Kidney (tissue), 14 donors: Measurements from ENCODE around the gene FBXW12. TPM values are rescaled to one million over a fixed set of nuclear protein-coding genes. Genes with fewer than 3 reads are reported as not detected.

Experiments used
- DNase-seq, 5 donors: peaks; one replicate each; pipeline ENCODE4 v3.0.0-alpha.2; 2013 to 2020
- FAIRE-seq: peaks from 2 replicates; lab custom pipeline; 2012; peaks lifted over from hg19 to GRCh38; lab: Jason Lieb, UNC
- H3K27ac ChIP-seq, 2 donors: one replicate each; pipeline ENCODE4 v1.7.0; 2013; ENCODE audit warnings: low read depth in 2 of 2, low read length in 2 of 2, inconsistent platforms in 1 of 2
- H3K27me3 ChIP-seq: one replicate; pipeline ENCODE4 v1.7.1; 2013; ENCODE audit warnings: low read length, inconsistent platforms; ENCODE audit not compliant: control insufficient read depth, insufficient read depth
- H3K36me3 ChIP-seq, 3 donors: one replicate each; pipeline versions ENCODE4 v1.7.0 to v1.7.1; 2013; ENCODE audit warnings: low read length in 3 of 3, control low read depth in 1 of 3, inconsistent platforms in 1 of 3; ENCODE audit not compliant: insufficient read depth in 3 of 3, control insufficient read depth in 2 of 3
- H3K4me1 ChIP-seq, 3 donors: one replicate each; pipeline versions ENCODE4 v1.7.0 to v1.7.1; 2013; ENCODE audit warnings: low read length in 3 of 3, inconsistent platforms in 1 of 3, low read depth in 1 of 3; ENCODE audit not compliant: control insufficient read depth in 2 of 3, insufficient read depth in 2 of 3
- H3K4me3 ChIP-seq, 3 donors: one replicate each; pipeline versions ENCODE4 v1.7.0 to v1.8.1; 2013; ENCODE audit warnings: low read length in 3 of 3, control low read depth in 1 of 3, inconsistent platforms in 1 of 3
- H3K9ac ChIP-seq, 3 donors: one replicate each; pipeline versions ENCODE4 v1.7.0 to v1.7.1; 2013; ENCODE audit warnings: low read length in 3 of 3, control low read depth in 1 of 3, inconsistent platforms in 1 of 3
- H3K9me3 ChIP-seq, 3 donors: one replicate each; pipeline versions ENCODE4 v1.7.0 to v1.7.1; 2013; ENCODE audit warnings: low read length in 3 of 3, control low read depth in 1 of 3, inconsistent platforms in 1 of 3; ENCODE audit not compliant: control insufficient read depth in 2 of 3, insufficient read depth in 1 of 3
- intact Hi-C: fragments of 100-400 bp; cut with DNase I; formaldehyde crosslinking; loops from one replicate; pipeline ENCODE4 v1.11.1; 2022
- polyA plus RNA-seq: library from polyadenylated mRNA; stranded (reverse); fragments of 350-450 nt; fragmentation: Illumina TruSeq; extraction: RNeasy Lipid Tissue Mini Kit (QIAGEN cat#74804); gene quantifications from one replicate; pipeline ENCODE4 v1.2.3, GENCODE V29; 2014; ENCODE audit warnings: low read depth, low replicate concordance; ENCODE audit not compliant: insufficient read depth
- total RNA-seq: library from RNA; stranded (reverse); fragmentation: NEBNext Ultra II Directional; extraction: Animal tissue kit (Norgen Biotek cat#: 25700); gene quantifications from one replicate; pipeline ENCODE4 v1.2.1, GENCODE V29; 2021
- TF ChIP-seq, protein P1 (sequence below): IDR thresholded peaks from 3 replicates; pipeline ENCODE4 v1.5.1; 2012; ENCODE audit warnings: mild to moderate bottlenecking, moderate library complexity, borderline replicate concordance; ENCODE audit not compliant: insufficient read depth; ENCODE audit errors: extremely low read depth
- donor health status: control.
- donor health status: control.
- donor health status: control.
- donor health status: control.
- donor health status: control.
- donor health status: DM: yes; HTN: yes; CAD: no.
- donor health status: Normal renal cell carcinoma (clear cell type).

The FBXW12 gene
- total and polyA plus RNA-seq, 2 donors from 2014 or later = not detected

GRCh38 chr3:48435223-48435595, 63.2 kb downstream of the FBXW12 start:
- intact Hi-C loops = loop anchor here (5.0 to 10.0 kb wide), 2 partner anchors 33 to 160 kb away; no protein-coding TSS in a partner anchor
- TF ChIP-seq, protein P1, sequence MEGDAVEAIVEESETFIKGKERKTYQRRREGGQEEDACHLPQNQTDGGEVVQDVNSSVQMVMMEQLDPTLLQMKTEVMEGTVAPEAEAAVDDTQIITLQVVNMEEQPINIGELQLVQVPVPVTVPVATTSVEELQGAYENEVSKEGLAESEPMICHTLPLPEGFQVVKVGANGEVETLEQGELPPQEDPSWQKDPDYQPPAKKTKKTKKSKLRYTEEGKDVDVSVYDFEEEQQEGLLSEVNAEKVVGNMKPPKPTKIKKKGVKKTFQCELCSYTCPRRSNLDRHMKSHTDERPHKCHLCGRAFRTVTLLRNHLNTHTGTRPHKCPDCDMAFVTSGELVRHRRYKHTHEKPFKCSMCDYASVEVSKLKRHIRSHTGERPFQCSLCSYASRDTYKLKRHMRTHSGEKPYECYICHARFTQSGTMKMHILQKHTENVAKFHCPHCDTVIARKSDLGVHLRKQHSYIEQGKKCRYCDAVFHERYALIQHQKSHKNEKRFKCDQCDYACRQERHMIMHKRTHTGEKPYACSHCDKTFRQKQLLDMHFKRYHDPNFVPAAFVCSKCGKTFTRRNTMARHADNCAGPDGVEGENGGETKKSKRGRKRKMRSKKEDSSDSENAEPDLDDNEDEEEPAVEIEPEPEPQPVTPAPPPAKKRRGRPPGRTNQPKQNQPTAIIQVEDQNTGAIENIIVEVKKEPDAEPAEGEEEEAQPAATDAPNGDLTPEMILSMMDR = no peak
- DNase-seq = no peak
- no peaks in the 10 kb centered on the region for H3K27me3 ChIP-seq
- no peak for FAIRE-seq
- H3K4me3 ChIP-seq = no peak overlapping the region
- peak overlapping the region in 1 of 3 donors; percentile 63 for H3K9ac ChIP-seq
- peak overlapping the region; percentile 20 to 84 for H3K27ac ChIP-seq
- H3K9me3 ChIP-seq = no peaks in the 10 kb centered on the region
- H3K4me1 ChIP-seq = peaks cover 3 to 42% (median 37%) of the 10 kb centered on the region in 3 donors
- no peaks in the 10 kb centered on the region for H3K36me3 ChIP-seq

DNA sequence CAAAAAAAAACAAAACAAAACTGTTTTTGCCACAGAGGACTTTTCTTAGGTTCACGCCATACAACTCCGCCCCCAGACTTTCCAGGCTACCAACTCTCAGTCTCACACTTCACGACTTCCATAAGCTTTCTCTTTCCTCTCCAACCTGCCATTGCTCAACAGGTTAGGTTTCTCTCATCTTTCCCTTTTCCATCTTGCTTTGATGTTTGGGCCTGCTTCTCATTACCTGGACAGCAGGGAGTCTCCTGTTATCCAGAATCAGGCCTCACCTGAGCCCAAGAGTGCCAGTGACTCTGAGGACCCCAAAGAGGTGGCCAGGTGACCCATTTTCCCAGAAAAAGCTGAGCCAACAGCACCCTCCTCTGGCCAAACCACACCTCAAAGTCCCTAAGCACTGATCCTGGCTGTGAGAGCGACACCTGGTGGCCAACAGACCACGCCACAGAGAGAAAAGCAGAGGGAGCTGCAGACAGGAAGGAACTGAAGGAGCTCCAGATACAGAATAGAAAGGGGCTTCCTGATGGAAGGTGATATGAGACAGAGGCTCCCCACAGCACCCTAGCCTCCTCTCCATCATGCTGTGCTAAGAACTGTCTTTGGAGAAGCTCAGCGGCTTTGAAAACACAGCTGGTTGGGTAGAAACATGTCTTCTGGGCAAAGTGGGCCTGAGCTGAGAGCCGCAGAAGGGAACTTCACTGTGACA, 63.9 kb downstream of the FBXW12 start:
- H3K27me3 ChIP-seq = no peaks in the 10 kb centered on the region
- H3K9ac ChIP-seq = peak overlapping the region in 1 of 3 donors; percentile 63
- intact Hi-C loops = loop anchor here (5.0 to 10.0 kb wide), 2 partner anchors 34 to 161 kb away; no protein-coding TSS in a partner anchor
- FAIRE-seq = no peak
- no peaks in the 10 kb centered on the region for H3K9me3 ChIP-seq
- TF ChIP-seq, protein P1 = peak; percentile 100
- H3K4me3 ChIP-seq = no peak overlapping the region
- H3K36me3 ChIP-seq = no peaks in the 10 kb centered on the region
- H3K27ac ChIP-seq = peak overlapping the region in 1 of 2 donors; percentile 20
- peak; percentile 90 to 94 (median 91) for DNase-seq
- H3K4me1 ChIP-seq = peaks cover 3 to 35% (median 34%) of the 10 kb centered on the region in 3 donors

GRCh38 chr3:48436477-48436787, 64.4 kb downstream of the FBXW12 start:
- Histone ChIP-seq H3K4me3 (no peak overlapping the region), H3K27ac (no peak overlapping the region), H3K4me1 (peaks cover 3 to 32% (median 32%) of the 10 kb centered on the region in 3 donors), H3K9ac (no peak overlapping the region), H3K27me3 (no peaks in the 10 kb centered on the region), H3K36me3 (peaks cover 0 to under 1% (median 0%) of the 10 kb centered on the region in 3 donors), H3K9me3 (no peaks in the 10 kb centered on the region)
- DNase-seq (no peak), FAIRE-seq (no peak)
- TF ChIP-seq, protein P1 = no peak
- intact Hi-C loops = loop anchor here (5.0 to 10.0 kb wide), 2 partner anchors 34 to 162 kb away; no protein-coding TSS in a partner anchor
